HepG2 (cell line): ENCODE measurements around the gene DCTN2. TPM values are rescaled to one million over a fixed set of nuclear protein-coding genes. Genes with fewer than 3 reads are reported as not detected.

Experiments used
- DR1 ChIP-seq: sonication (generic); formaldehyde crosslinking; IDR thresholded peaks from 2 replicates; pipeline ENCODE4 v1.8.0; 2021; ENCODE audit warnings: mild to moderate bottlenecking, missing genetic modification reagents, inconsistent platforms
- HNF4G ChIP-seq, 2 experiments: sonication (generic) in 1 of 2; formaldehyde crosslinking in 1 of 2; IDR thresholded peaks; 2 replicates each; pipeline versions ENCODE4 v1.4.0 to v1.6.1; 2011 to 2020; ENCODE audit warnings: borderline replicate concordance in 2 of 2, low read depth in 2 of 2, mild to moderate bottlenecking in 2 of 2, low read length in 1 of 2, missing genetic modification reagents in 1 of 2, moderate library complexity in 1 of 2
- HOXA9 ChIP-seq: sonication (generic); formaldehyde crosslinking; IDR thresholded peaks from 2 replicates; pipeline ENCODE4 v1.8.1; 2022; ENCODE audit warnings: missing genetic modification reagents, mild to moderate bottlenecking, moderate library complexity, borderline replicate concordance
- RFX1 ChIP-seq: fragments of 450-650 bp; IDR thresholded peaks from 2 replicates; pipeline ENCODE4 v1.6.1; 2017
- TGIF2 ChIP-seq: IDR thresholded peaks from 2 replicates; pipeline ENCODE4 v1.6.1; 2016; ENCODE audit warnings: control low read depth, missing compliant biosample characterization
- YY1 ChIP-seq: IDR thresholded peaks from 2 replicates; pipeline ENCODE4 v1.6.1; 2011; ENCODE audit warnings: low read length, low read depth, moderate library complexity, mild to moderate bottlenecking; ENCODE audit not compliant: insufficient read depth, insufficient replicate concordance
- ZFP36L1 ChIP-seq: sonication (generic); formaldehyde crosslinking; IDR thresholded peaks from 2 replicates; pipeline ENCODE4 v1.8.0; 2022; ENCODE audit warnings: mild to moderate bottlenecking, missing genetic modification reagents, moderate library complexity
- ZNF121 ChIP-seq: sonication (generic); formaldehyde crosslinking; IDR thresholded peaks from 2 replicates; pipeline ENCODE4 v1.5.0; 2020; ENCODE audit warnings: mild to moderate bottlenecking, missing genetic modification reagents
- ZNF7 ChIP-seq: IDR thresholded peaks from 2 replicates; pipeline ENCODE4 v1.6.1; 2016; ENCODE audit warnings: missing biosample characterization, missing genetic modification reagents
- polyA plus RNA-seq, 8 experiments: library from polyadenylated mRNA; depleted of rRNA in 3 of 8; stranded (reverse) in 7 of 8; unstranded in 1 of 8; fragments of >200 nt; fragmentation: Illumina TruSeq in 4 of 8; extraction: Trizol in 4 of 8; gene quantifications; 2 replicates each; pipeline versions ENCODE4 v1.2.1 to v1.2.3, GENCODE V29; 2011 to 2016; ENCODE audit warnings: low read depth in 4 of 8, missing spikeins in 1 of 8, mixed read lengths in 1 of 8; ENCODE audit not compliant: insufficient read depth in 1 of 8
- total RNA-seq, 5 experiments: library from RNA; depleted of rRNA; stranded (reverse); fragments of >200 nt; fragmentation: Illumina TruSeq; extraction: Trizol; gene quantifications; 2 replicates each; pipeline ENCODE4 v1.2.3, GENCODE V29; 2016; ENCODE audit warnings: low read depth in 1 of 5
- TF ChIP-seq, protein P1 (sequence below): sonication (generic); formaldehyde crosslinking; IDR thresholded peaks from 2 replicates; pipeline ENCODE4 v1.5.0; 2020; ENCODE audit warnings: mild to moderate bottlenecking, missing genetic modification reagents
- TF ChIP-seq, protein P2 (sequence below), 2 experiments: sonication (generic) in 1 of 2; formaldehyde crosslinking in 1 of 2; IDR thresholded peaks; 2 replicates each; pipeline versions ENCODE4 v1.4.0 to v1.6.1; 2018 to 2020; ENCODE audit warnings: missing genetic modification reagents in 2 of 2, borderline replicate concordance in 1 of 2, low read depth in 1 of 2, mild to moderate bottlenecking in 1 of 2, missing biosample characterization in 1 of 2
- TF ChIP-seq, protein P3 (sequence below): sonication (generic); formaldehyde crosslinking; IDR thresholded peaks from 2 replicates; pipeline ENCODE4 v1.5.0; 2020; ENCODE audit warnings: missing genetic modification reagents
- TF ChIP-seq, protein P4 (sequence below): sonication (generic); formaldehyde crosslinking; conservative IDR thresholded peaks from 2 replicates; pipeline ENCODE4 v1.8.1; 2023; ENCODE audit warnings: missing genetic modification reagents
- TF ChIP-seq, protein P5 (sequence below): sonication (generic); formaldehyde crosslinking; IDR thresholded peaks from 2 replicates; pipeline ENCODE4 v1.4.0; 2020; ENCODE audit warnings: mild to moderate bottlenecking, missing genetic modification reagents
- TF ChIP-seq, protein P6 (sequence below): sonication (generic); formaldehyde crosslinking; IDR thresholded peaks from 2 replicates; pipeline ENCODE4 v1.5.0; 2020; ENCODE audit warnings: missing genetic modification reagents

DCTN2 gene
- total and polyA plus RNA-seq, 2 of the 13 experiments (the other 11 are each of a cell fraction or from before 2014, with no cell fraction given) = 72.0 to 77.4 TPM

DNA sequence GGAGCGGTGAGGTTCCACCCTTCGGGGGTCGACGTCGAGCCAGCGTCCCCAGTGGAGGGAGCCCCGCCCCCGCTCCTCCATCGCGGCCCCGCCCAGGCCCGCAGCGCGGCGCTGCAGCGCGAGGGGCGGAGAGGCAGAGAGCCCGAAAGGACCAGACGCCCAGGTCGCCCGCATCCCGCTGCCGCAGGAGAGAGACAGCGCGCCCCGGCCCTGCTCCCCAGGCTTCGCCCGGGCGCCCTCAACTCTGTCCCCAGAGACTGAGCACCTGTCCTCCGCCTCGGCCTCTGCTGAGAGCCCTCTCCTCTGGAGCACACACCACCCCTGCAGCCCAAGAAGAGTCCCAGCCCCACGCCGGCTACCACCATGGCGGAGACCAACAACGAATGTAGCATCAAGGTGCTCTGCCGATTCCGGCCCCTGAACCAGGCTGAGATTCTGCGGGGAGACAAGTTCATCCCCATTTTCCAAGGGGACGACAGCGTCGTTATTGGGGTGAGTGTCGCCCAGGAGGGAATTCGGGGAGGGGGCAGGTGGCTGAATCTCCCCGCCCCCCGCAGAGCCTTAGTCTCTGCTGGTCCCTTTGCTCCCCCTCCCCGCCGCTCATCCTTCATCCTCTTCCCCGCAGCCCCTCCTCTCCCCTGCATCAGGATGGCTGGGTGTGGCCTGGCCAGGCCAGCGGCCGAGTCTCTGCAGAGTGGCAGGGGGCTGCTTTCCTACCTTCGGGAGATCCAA is 3.1 kb upstream of the DCTN2 start, which contains the start of gene KIF5A (continued):
- TF ChIP-seq, protein P1, sequence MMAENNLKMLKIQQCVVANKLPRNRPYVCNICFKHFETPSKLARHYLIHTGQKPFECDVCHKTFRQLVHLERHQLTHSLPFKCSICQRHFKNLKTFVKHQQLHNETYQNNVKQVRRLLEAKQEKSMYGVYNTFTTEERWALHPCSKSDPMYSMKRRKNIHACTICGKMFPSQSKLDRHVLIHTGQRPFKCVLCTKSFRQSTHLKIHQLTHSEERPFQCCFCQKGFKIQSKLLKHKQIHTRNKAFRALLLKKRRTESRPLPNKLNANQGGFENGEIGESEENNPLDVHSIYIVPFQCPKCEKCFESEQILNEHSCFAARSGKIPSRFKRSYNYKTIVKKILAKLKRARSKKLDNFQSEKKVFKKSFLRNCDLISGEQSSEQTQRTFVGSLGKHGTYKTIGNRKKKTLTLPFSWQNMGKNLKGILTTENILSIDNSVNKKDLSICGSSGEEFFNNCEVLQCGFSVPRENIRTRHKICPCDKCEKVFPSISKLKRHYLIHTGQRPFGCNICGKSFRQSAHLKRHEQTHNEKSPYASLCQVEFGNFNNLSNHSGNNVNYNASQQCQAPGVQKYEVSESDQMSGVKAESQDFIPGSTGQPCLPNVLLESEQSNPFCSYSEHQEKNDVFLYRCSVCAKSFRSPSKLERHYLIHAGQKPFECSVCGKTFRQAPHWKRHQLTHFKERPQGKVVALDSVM = no peak
- no peak for TF ChIP-seq RFX1
- TF ChIP-seq, protein P2, sequence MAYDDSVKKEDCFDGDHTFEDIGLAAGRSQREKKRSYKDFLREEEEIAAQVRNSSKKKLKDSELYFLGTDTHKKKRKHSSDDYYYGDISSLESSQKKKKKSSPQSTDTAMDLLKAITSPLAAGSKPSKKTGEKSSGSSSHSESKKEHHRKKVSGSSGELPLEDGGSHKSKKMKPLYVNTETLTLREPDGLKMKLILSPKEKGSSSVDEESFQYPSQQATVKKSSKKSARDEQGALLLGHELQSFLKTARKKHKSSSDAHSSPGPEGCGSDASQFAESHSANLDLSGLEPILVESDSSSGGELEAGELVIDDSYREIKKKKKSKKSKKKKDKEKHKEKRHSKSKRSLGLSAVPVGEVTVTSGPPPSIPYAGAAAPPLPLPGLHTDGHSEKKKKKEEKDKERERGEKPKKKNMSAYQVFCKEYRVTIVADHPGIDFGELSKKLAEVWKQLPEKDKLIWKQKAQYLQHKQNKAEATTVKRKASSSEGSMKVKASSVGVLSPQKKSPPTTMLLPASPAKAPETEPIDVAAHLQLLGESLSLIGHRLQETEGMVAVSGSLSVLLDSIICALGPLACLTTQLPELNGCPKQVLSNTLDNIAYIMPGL (CRISPR knock-in tag; IDR thresholded peaks at IDR 0.05; ENCODE audit: borderline replicate concordance in 1 of 2, low read depth in 1 of 2) = peak in 1 of 2 experiments; percentile 41; a peak in 1 of 4 replicates
- TF ChIP-seq, protein P3, sequence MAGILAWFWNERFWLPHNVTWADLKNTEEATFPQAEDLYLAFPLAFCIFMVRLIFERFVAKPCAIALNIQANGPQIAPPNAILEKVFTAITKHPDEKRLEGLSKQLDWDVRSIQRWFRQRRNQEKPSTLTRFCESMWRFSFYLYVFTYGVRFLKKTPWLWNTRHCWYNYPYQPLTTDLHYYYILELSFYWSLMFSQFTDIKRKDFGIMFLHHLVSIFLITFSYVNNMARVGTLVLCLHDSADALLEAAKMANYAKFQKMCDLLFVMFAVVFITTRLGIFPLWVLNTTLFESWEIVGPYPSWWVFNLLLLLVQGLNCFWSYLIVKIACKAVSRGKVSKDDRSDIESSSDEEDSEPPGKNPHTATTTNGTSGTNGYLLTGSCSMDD (CRISPR knock-in tag) = no peak
- no peak for TF ChIP-seq TGIF2 (CRISPR knock-in tag)
- no peak for TF ChIP-seq HNF4G (IDR thresholded peaks at IDR 0.05; ENCODE audit: borderline replicate concordance, low read depth, low read length)
- no peak for TF ChIP-seq HNF4G (CRISPR knock-in tag; IDR thresholded peaks at IDR 0.05; ENCODE audit: borderline replicate concordance, low read depth)
- TF ChIP-seq, protein P4, sequence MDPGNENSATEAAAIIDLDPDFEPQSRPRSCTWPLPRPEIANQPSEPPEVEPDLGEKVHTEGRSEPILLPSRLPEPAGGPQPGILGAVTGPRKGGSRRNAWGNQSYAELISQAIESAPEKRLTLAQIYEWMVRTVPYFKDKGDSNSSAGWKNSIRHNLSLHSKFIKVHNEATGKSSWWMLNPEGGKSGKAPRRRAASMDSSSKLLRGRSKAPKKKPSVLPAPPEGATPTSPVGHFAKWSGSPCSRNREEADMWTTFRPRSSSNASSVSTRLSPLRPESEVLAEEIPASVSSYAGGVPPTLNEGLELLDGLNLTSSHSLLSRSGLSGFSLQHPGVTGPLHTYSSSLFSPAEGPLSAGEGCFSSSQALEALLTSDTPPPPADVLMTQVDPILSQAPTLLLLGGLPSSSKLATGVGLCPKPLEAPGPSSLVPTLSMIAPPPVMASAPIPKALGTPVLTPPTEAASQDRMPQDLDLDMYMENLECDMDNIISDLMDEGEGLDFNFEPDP (CRISPR knock-in tag) = no peak
- TF ChIP-seq ZNF121 = no peak
- TF ChIP-seq, protein P5, sequence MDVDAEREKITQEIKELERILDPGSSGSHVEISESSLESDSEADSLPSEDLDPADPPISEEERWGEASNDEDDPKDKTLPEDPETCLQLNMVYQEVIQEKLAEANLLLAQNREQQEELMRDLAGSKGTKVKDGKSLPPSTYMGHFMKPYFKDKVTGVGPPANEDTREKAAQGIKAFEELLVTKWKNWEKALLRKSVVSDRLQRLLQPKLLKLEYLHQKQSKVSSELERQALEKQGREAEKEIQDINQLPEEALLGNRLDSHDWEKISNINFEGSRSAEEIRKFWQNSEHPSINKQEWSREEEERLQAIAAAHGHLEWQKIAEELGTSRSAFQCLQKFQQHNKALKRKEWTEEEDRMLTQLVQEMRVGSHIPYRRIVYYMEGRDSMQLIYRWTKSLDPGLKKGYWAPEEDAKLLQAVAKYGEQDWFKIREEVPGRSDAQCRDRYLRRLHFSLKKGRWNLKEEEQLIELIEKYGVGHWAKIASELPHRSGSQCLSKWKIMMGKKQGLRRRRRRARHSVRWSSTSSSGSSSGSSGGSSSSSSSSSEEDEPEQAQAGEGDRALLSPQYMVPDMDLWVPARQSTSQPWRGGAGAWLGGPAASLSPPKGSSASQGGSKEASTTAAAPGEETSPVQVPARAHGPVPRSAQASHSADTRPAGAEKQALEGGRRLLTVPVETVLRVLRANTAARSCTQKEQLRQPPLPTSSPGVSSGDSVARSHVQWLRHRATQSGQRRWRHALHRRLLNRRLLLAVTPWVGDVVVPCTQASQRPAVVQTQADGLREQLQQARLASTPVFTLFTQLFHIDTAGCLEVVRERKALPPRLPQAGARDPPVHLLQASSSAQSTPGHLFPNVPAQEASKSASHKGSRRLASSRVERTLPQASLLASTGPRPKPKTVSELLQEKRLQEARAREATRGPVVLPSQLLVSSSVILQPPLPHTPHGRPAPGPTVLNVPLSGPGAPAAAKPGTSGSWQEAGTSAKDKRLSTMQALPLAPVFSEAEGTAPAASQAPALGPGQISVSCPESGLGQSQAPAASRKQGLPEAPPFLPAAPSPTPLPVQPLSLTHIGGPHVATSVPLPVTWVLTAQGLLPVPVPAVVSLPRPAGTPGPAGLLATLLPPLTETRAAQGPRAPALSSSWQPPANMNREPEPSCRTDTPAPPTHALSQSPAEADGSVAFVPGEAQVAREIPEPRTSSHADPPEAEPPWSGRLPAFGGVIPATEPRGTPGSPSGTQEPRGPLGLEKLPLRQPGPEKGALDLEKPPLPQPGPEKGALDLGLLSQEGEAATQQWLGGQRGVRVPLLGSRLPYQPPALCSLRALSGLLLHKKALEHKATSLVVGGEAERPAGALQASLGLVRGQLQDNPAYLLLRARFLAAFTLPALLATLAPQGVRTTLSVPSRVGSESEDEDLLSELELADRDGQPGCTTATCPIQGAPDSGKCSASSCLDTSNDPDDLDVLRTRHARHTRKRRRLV (CRISPR knock-in tag) = no peak
- no peak for TF ChIP-seq ZNF7 (CRISPR knock-in tag)
- TF ChIP-seq, protein P6, sequence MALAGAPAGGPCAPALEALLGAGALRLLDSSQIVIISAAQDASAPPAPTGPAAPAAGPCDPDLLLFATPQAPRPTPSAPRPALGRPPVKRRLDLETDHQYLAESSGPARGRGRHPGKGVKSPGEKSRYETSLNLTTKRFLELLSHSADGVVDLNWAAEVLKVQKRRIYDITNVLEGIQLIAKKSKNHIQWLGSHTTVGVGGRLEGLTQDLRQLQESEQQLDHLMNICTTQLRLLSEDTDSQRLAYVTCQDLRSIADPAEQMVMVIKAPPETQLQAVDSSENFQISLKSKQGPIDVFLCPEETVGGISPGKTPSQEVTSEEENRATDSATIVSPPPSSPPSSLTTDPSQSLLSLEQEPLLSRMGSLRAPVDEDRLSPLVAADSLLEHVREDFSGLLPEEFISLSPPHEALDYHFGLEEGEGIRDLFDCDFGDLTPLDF (CRISPR knock-in tag) = no peak
- TF ChIP-seq DR1 (CRISPR knock-in tag) = no peak
- TF ChIP-seq YY1 = peak; percentile 28
- TF ChIP-seq HOXA9 (CRISPR knock-in tag) = no peak
- no peak for TF ChIP-seq ZFP36L1 (CRISPR knock-in tag)
